K562 (cell line): Measurements from ENCODE around the gene LCN15. TPM values are rescaled to one million over a fixed set of nuclear protein-coding genes. Genes with fewer than 3 reads are reported as not detected.

ENCODE experiments used
- CREM ChIP-seq: IDR thresholded peaks from 2 replicates; pipeline ENCODE4 v1.6.1; 2014; ENCODE audit warnings: antibody characterized with exemption, low read depth
- ELF4 ChIP-seq: fragments of 450-650 bp; formaldehyde crosslinking; IDR thresholded peaks from 2 replicates; pipeline ENCODE4 v1.4.0; 2022; ENCODE audit warnings: missing genetic modification characterization
- ESRRB ChIP-seq: fragments of 250-450 bp; sonication (Bioruptor Pico); IDR thresholded peaks from 2 replicates; pipeline ENCODE4 v1.5.0; 2020; ENCODE audit warnings: mild to moderate bottlenecking, moderate library complexity, borderline replicate concordance
- FIP1L1 ChIP-seq: fragments of 200-400 bp; formaldehyde crosslinking; IDR thresholded peaks from 2 replicates; pipeline ENCODE4 v1.6.1; 2018; ENCODE audit warnings: mild to moderate bottlenecking, low read depth, low read length; ENCODE audit not compliant: poor library complexity, severe bottlenecking
- FOXA1 ChIP-seq: fragments of 450-650 bp; IDR thresholded peaks from 2 replicates; pipeline ENCODE4 v1.6.1; 2016; ENCODE audit warnings: mild to moderate bottlenecking, borderline replicate concordance
- GTF2F1 ChIP-seq: IDR thresholded peaks from 2 replicates; pipeline ENCODE4 v1.6.1; 2011; ENCODE audit warnings: low read depth, low read length, improper control_type of control experiment
- HBP1 ChIP-seq: fragments of 450-650 bp; formaldehyde crosslinking; IDR thresholded peaks from 2 replicates; pipeline ENCODE4 v1.4.0; 2022; ENCODE audit warnings: missing genetic modification characterization
- HEY1 ChIP-seq: fragments of 250-450 bp; sonication (Bioruptor Pico); IDR thresholded peaks from 2 replicates; pipeline ENCODE4 v1.5.0; 2020; ENCODE audit warnings: mild to moderate bottlenecking, moderate library complexity, borderline replicate concordance
- KDM1A ChIP-seq, 2 experiments: fragments of 450-650 bp; IDR thresholded peaks; 2 replicates each; pipeline ENCODE4 v1.6.1; 2016; ENCODE audit warnings: mild to moderate bottlenecking in 2 of 2
- KDM5B ChIP-seq: fragments of 200-600 bp; sonication (generic); IDR thresholded peaks from 2 replicates; pipeline ENCODE4 v1.6.1; 2012; ENCODE audit warnings: low read depth, mild to moderate bottlenecking, moderate library complexity, low read length, control low read depth, inconsistent platforms; ENCODE audit not compliant: insufficient replicate concordance
- NCOA2 ChIP-seq, 2 experiments: fragments of 450-650 bp; IDR thresholded peaks; 2 replicates each; pipeline ENCODE4 v1.6.1; 2018; ENCODE audit warnings: mild to moderate bottlenecking in 2 of 2, moderate library complexity in 1 of 2; ENCODE audit not compliant: partially characterized antibody in 2 of 2
- NFIX ChIP-seq: fragments of 250-450 bp; sonication (Bioruptor Pico); IDR thresholded peaks from 2 replicates; pipeline ENCODE4 v1.4.0; 2020; ENCODE audit warnings: low read depth, mild to moderate bottlenecking, moderate library complexity
- NRF1 ChIP-seq, 2 experiments: fragments of 450-650 bp; IDR thresholded peaks in 1 of 2; conservative IDR thresholded peaks in 1 of 2; 2 replicates each; pipeline ENCODE4 v1.6.1; 2014; ENCODE audit warnings: mild to moderate bottlenecking in 2 of 2
- POLR2G ChIP-seq: fragments of 200-400 bp; formaldehyde crosslinking; IDR thresholded peaks from 2 replicates; pipeline ENCODE4 v1.6.1; 2017; ENCODE audit warnings: low read depth, mild to moderate bottlenecking, antibody characterized with exemption, low read length, moderate library complexity
- SFPQ ChIP-seq: fragments of 200-400 bp; formaldehyde crosslinking; IDR thresholded peaks from 2 replicates; pipeline ENCODE4 v1.6.1; 2017; ENCODE audit warnings: mild to moderate bottlenecking, low read depth, low read length, moderate library complexity
- SIN3B ChIP-seq: fragments of 450-650 bp; IDR thresholded peaks from 2 replicates; pipeline ENCODE4 v1.6.1; 2017; ENCODE audit warnings: low read depth, mild to moderate bottlenecking, moderate library complexity
- SMC3 ChIP-seq: conservative IDR thresholded peaks from 2 replicates; pipeline ENCODE4 v1.6.1; 2011; ENCODE audit warnings: low read depth, low read length, improper control_type of control experiment; ENCODE audit not compliant: insufficient read depth
- SRSF7 ChIP-seq: fragments of 200-400 bp; formaldehyde crosslinking; optimal IDR thresholded peaks from 2 replicates; pipeline ENCODE3; 2017; ENCODE audit warnings: mild to moderate bottlenecking, low read depth, low read length
- ZBTB26 ChIP-seq: fragments of 450-650 bp; formaldehyde crosslinking; IDR thresholded peaks from 2 replicates; pipeline ENCODE4 v1.4.0; 2022; ENCODE audit warnings: missing genetic modification characterization
- ZKSCAN3 ChIP-seq: fragments of 250-450 bp; sonication (Bioruptor Pico); IDR thresholded peaks from 2 replicates; pipeline ENCODE4 v1.4.0; 2020
- ZNF695 ChIP-seq: fragments of 450-650 bp; formaldehyde crosslinking; IDR thresholded peaks from 2 replicates; pipeline ENCODE4 v1.4.0; 2020; ENCODE audit warnings: mild to moderate bottlenecking, moderate library complexity
- ZSCAN29 ChIP-seq: fragments of 450-650 bp; IDR thresholded peaks from 2 replicates; pipeline ENCODE4 v1.6.1; 2017
- polyA plus RNA-seq, 8 experiments: library from polyadenylated mRNA; depleted of rRNA in 4 of 8; stranded (reverse) in 5 of 8; unstranded in 3 of 8; fragments of >200 nt; fragmentation: Nextera tagmentation in 2 of 8; fragmentation: Illumina TruSeq in 1 of 8; extraction: Ambion mirVana in 2 of 8; extraction: Trizol in 1 of 8; gene quantifications; 2 replicates each; pipeline versions ENCODE4 v1.2.1 to v1.2.3, GENCODE V29; 2011 to 2014; ENCODE audit warnings: inconsistent platforms in 1 of 8, missing spikeins in 1 of 8
- total RNA-seq, 7 experiments: library from RNA; depleted of rRNA in 6 of 7; stranded (reverse); fragments of >200 nt in 6 of 7; fragmentation: Illumina TruSeq in 2 of 7; extraction: Trizol in 2 of 7; gene quantifications; 2 replicates each; pipeline versions ENCODE4 v1.2.1 to v1.2.3, GENCODE V29; 2011 to 2021; ENCODE audit warnings: low replicate concordance in 1 of 7
- TF ChIP-seq, protein P1 (sequence below): fragments of 250-450 bp; sonication (Bioruptor Pico); IDR thresholded peaks from 2 replicates; pipeline ENCODE4 v1.4.0; 2020

Gene LCN15
- total and polyA plus RNA-seq, 9 of the 15 experiments (the other 6 are each of a cell fraction or from before 2014, with no cell fraction given): 0.66 TPM; not detected in 8

DNA sequence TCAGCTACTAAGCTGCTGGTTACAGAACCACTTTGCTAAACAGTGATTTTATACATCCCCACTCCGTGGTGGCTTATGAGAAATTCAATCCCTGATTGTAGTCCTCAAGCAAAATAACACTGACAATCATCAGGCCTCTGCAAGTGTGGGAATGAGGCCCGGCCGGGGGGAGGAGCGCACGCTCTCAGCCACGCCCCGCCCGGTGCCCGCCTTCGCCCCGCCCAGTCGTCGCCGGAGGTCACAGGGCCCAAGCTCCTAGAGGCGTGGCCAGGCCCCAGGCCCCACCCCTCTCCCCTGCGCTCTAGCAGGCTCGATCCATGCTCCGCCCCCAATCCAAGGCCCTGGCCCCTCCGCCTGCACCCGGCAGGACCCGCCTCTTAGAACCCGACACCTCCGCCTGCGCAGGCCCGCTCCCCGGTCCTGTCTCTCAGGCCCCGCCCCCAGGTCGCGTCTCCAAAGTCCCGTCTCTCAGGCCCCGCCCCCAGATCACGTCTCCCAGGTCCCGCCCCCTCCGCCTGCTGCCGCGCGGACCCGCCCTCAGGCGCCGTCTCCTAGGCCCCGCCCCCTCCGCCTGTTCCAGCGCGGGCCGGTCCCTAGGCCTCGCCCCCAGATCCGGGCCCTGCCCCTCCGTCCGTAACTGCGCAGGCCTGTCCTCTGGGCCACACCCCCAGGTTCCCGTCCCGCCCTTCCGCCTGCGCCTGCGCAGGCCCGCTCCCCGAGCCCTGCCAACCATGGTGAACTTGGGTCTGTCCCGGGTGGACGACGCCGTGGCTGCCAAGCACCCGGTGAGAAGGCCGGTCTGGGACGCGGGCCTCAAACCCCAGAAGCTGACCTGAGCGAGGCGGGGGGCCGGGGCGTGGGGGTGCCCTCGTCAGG lies 26.6 kb upstream of the LCN15 start, which contains the start of gene TMEM141 (continued):
- peak; percentile 77 for TF ChIP-seq POLR2G
- no peak for TF ChIP-seq ZKSCAN3
- TF ChIP-seq, protein P1, sequence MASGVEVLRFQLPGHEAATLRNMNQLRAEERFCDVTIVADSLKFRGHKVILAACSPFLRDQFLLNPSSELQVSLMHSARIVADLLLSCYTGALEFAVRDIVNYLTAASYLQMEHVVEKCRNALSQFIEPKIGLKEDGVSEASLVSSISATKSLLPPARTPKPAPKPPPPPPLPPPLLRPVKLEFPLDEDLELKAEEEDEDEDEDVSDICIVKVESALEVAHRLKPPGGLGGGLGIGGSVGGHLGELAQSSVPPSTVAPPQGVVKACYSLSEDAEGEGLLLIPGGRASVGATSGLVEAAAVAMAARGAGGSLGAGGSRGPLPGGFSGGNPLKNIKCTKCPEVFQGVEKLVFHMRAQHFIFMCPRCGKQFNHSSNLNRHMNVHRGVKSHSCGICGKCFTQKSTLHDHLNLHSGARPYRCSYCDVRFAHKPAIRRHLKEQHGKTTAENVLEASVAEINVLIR (CRISPR knock-in tag): no peak
- TF ChIP-seq CREM: peak; percentile 2; the same call in 1 of the 2 replicates
- TF ChIP-seq GTF2F1: no peak
- no peak for TF ChIP-seq KDM5B
- peak; percentile 37 for TF ChIP-seq FIP1L1
- TF ChIP-seq HBP1: no peak
- TF ChIP-seq SFPQ: no peak
- 0 out of 2 replicates have a peak, but pooled peaks have one; percentile 58 for TF ChIP-seq ZBTB26
- no peak for TF ChIP-seq ZSCAN29
- no peak for TF ChIP-seq NFIX (CRISPR knock-in tag)
- no peak for TF ChIP-seq SIN3B
- no peak for TF ChIP-seq KDM1A (IDR thresholded peaks at IDR 0.05)
- TF ChIP-seq NRF1 (conservative IDR thresholded peaks at IDR 0.05 in 1 of 2, IDR thresholded peaks at IDR 0.05 in 1 of 2): peak; percentile 99
- 0 out of 2 replicates have a peak, but pooled peaks have one; percentile 53 for TF ChIP-seq ELF4
- no peak for TF ChIP-seq SMC3
- no peak for TF ChIP-seq SRSF7
- TF ChIP-seq NCOA2 (IDR thresholded peaks at IDR 0.05; ENCODE audit: partially characterized antibody in 2 of 2): no peak
- no peak for TF ChIP-seq ESRRB (CRISPR knock-in tag)
- no peak for TF ChIP-seq HEY1 (CRISPR knock-in tag)
- TF ChIP-seq ZNF695 (CRISPR knock-in tag): no peak
- TF ChIP-seq FOXA1: no peak
